BJ (cell line): ENCODE results near the gene LRRC73. TPM values are rescaled to one million over a fixed set of nuclear protein-coding genes. Genes with fewer than 3 reads are reported as not detected.

ENCODE experiments used
- CTCF ChIA-PET: fragments of 350-600 bp; formaldehyde crosslinking; extraction: SDS; loops from one replicate; lab custom pipeline; 2021; ENCODE audit warnings: antibody characterized with exemption, inconsistent platforms; lab: Yijun Ruan, JAX
- POLR2A ChIA-PET: fragments of 300-600 bp; sonication (Branson Sonifier 250); formaldehyde crosslinking; extraction: SDS; loops from one replicate; lab custom pipeline; 2021; ENCODE audit warnings: antibody characterized with exemption; lab: Charles Lee
- DNase-seq: peaks from one replicate; pipeline ENCODE4 v3.0.0-alpha.2; 2011; ENCODE audit warnings: low read depth
- H3K27me3 ChIP-seq: 2 replicates; pipeline ENCODE4 v1.6.0; 2011; ENCODE audit warnings: low read length; ENCODE audit not compliant: control insufficient read depth, insufficient read depth
- H3K36me3 ChIP-seq: 2 replicates; pipeline ENCODE4 v1.5.1; 2011; ENCODE audit warnings: low read length; ENCODE audit not compliant: control insufficient read depth, insufficient read depth
- H3K4me3 ChIP-seq: 2 replicates; pipeline ENCODE4 v1.5.1; 2011; ENCODE audit warnings: low read depth, mild to moderate bottlenecking, control low read depth, low read length
- CTCF ChIP-seq: IDR thresholded peaks from 2 replicates; pipeline ENCODE4 v1.5.1; 2011; ENCODE audit warnings: low read depth, mild to moderate bottlenecking, control low read depth, inconsistent platforms, low read length, moderate library complexity; ENCODE audit not compliant: insufficient read depth
- polyA plus RNA-seq: library from polyadenylated mRNA; depleted of rRNA; stranded (reverse); fragments of >200 nt; gene quantifications from 2 replicates; pipeline ENCODE4 v1.2.3, GENCODE V29; 2011

The LRRC73 gene
- polyA plus RNA-seq, 1 experiment = 0.33 TPM

- POLR2A ChIA-PET = interaction anchor here (0.6 to 0.7 kb wide), 2 partner anchors 9 to 29 kb away, joined by 4 to 13 read pairs; partner anchors contain the start of gene TJAP1
- no peak for DNase-seq
Observed at GRCh38 chr6:43506171-43506570, 4.0 kb downstream of the LRRC73 start.

GRCh38 chr6:43505718-43506117 is 4.4 kb downstream of the LRRC73 start:
- Histone ChIP-seq H3K27me3 (no peaks in the 10 kb centered on the region), H3K36me3 (peaks cover 29% of the 10 kb centered on the region), H3K4me3 (no peak overlapping the region)
- POLR2A ChIA-PET = no interaction called here
- DNase-seq = no peak
- TF ChIP-seq CTCF = no peak
- CTCF ChIA-PET = interaction anchor here (0.9 to 12.0 kb wide), 21 partner anchors 11 to 243 kb away, joined by 3 to 136 read pairs (median 6); partner anchors contain the start of genes DLK2, POLR1C, YIPF3 and ZNF318

More at GRCh38 chr6:43506171-43506570, 4.0 kb downstream of the LRRC73 start:
- Histone ChIP-seq H3K27me3 (no peaks in the 10 kb centered on the region), H3K4me3 (no peak overlapping the region), H3K36me3 (peaks cover 28% of the 10 kb centered on the region)
- TF ChIP-seq CTCF = no peak
- CTCF ChIA-PET = interaction anchor here (0.5 to 12.0 kb wide), 29 partner anchors 10 to 510 kb away, joined by 3 to 136 read pairs (median 5); partner anchors contain the start of genes DLK2, DNPH1, POLR1C and YIPF3

- DNase-seq = no peak
- Histone ChIP-seq H3K36me3 (peaks cover 35% of the 10 kb centered on the region), H3K4me3 (no peak overlapping the region), H3K27me3 (no peaks in the 10 kb centered on the region)
- CTCF ChIA-PET = interaction anchor here (1.4 to 12.0 kb wide), 11 partner anchors 11 to 242 kb away, joined by 4 to 136 read pairs (median 16); partner anchors contain the start of genes DLK2, POLR1C, YIPF3 and ZNF318
- POLR2A ChIA-PET = no interaction called here
- no peak for TF ChIP-seq CTCF
Observed at GRCh38 chr6:43504756-43505593, 5.2 kb downstream of the LRRC73 start.

GRCh38 chr6:43503443-43503842 is 6.7 kb downstream of the LRRC73 start:
- Histone ChIP-seq H3K27me3 (no peaks in the 10 kb centered on the region), H3K36me3 (peaks cover 43% of the 10 kb centered on the region), H3K4me3 (no peak overlapping the region)
- TF ChIP-seq CTCF = no peak
- CTCF ChIA-PET = interaction anchor here (1.0 to 12.0 kb wide), 3 partner anchors 10 to 49 kb away, joined by 3 to 136 read pairs (median 134); partner anchors contain the start of gene DLK2
- DNase-seq = no peak
- POLR2A ChIA-PET = no interaction called here

- POLR2A ChIA-PET = no interaction called here
- no peak for TF ChIP-seq CTCF
- H3K36me3 ChIP-seq = peaks cover 43% of the 10 kb centered on the region
- no peaks in the 10 kb centered on the region for H3K27me3 ChIP-seq
- CTCF ChIA-PET = interaction anchor here (0.5 to 12.0 kb wide), 5 partner anchors 9 to 239 kb away, joined by 3 to 136 read pairs (median 4); partner anchors contain the start of gene DLK2
- no peak for DNase-seq
- no peak overlapping the region for H3K4me3 ChIP-seq
Observed at GRCh38 chr6:43502666-43503065, 7.5 kb downstream of the LRRC73 start.
